Cardiac septum (tissue), 1 donor: ENCODE measurements around the gene MTO1. TPM values are rescaled to one million over a fixed set of nuclear protein-coding genes. Genes with fewer than 3 reads are reported as not detected.
"Not testable (repeated sequence)": the region's sequence is repeated elsewhere in the genome, so short reads cannot be mapped to it uniquely, and the experiment has no call there.

Experiments used
- DNase-seq: peaks from one replicate; pipeline ENCODE4 v3.0.0-alpha.2; 2020; ENCODE audit warnings: low spot score
- intact Hi-C: fragments of 100-400 bp; cut with DNase I; formaldehyde crosslinking; loops from one replicate; pipeline ENCODE4 v1.14.0; 2022
- long read RNA-seq: library from polyadenylated mRNA; unstranded; transcript quantifications from one replicate; pipeline ENCODE4 v2.0.0, GENCODE V29; 2021
- total RNA-seq: library from RNA; stranded (reverse); fragmentation: NEBNext Ultra II Directional; extraction: Animal tissue kit (Norgen Biotek cat#: 25700); gene quantifications from one replicate; pipeline ENCODE4 v1.2.1, GENCODE V29; 2021
- donor health status: DM: no; HTN: no; CAD: no.

The MTO1 gene, protein sequence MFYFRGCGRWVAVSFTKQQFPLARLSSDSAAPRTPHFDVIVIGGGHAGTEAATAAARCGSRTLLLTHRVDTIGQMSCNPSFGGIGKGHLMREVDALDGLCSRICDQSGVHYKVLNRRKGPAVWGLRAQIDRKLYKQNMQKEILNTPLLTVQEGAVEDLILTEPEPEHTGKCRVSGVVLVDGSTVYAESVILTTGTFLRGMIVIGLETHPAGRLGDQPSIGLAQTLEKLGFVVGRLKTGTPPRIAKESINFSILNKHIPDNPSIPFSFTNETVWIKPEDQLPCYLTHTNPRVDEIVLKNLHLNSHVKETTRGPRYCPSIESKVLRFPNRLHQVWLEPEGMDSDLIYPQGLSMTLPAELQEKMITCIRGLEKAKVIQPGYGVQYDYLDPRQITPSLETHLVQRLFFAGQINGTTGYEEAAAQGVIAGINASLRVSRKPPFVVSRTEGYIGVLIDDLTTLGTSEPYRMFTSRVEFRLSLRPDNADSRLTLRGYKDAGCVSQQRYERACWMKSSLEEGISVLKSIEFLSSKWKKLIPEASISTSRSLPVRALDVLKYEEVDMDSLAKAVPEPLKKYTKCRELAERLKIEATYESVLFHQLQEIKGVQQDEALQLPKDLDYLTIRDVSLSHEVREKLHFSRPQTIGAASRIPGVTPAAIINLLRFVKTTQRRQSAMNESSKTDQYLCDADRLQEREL
- total RNA-seq = 20.7 TPM
- long read RNA-seq, full-length matches to known transcripts = 16 of 29 reads
- long read RNA-seq, partial matches to known transcripts = 3 of 29 reads
- long read RNA-seq, other reads (novel, unspliced or antisense) = 10 of 29 reads

DNA sequence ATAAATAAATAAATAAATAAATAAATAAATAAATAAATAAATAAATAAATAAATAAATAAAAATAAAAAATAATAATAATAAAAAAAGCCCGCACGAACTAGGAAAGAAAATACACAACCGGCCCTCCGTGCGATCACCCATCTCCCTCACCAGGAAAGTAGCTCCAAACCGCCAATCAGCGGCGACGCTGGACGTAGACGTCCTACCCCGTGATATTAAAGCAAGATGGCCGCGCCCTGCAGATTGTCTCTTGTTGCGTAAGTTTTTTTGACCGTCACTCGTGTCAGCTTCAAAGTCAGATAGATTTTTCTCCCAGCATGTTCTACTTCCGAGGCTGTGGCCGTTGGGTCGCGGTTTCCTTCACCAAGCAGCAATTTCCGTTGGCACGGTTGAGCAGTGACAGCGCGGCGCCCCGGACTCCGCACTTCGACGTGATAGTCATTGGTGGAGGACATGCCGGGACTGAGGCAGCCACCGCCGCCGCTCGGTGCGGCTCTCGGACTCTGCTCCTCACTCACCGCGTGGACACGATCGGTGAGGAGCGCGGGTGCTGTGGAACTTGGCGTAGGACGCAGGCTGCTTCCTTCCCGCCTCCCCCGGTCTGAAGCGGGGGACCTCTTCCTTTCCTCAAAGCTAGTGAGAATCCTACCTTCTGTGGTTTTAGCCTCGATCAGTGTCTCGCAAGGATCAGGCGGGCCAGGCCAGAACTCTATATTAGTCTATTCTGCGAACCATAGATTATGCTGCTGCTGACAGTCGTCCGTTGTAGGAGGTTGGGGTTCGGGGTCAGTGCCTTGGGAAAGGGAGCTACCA lies at the start of gene MTO1:
MTO1 (plus strand) TSS at position 201 of the 814 bp plus-strand sequence; CDS start at position 319, 118 bp downstream.
- peak; percentile 95 for DNase-seq

DNA sequence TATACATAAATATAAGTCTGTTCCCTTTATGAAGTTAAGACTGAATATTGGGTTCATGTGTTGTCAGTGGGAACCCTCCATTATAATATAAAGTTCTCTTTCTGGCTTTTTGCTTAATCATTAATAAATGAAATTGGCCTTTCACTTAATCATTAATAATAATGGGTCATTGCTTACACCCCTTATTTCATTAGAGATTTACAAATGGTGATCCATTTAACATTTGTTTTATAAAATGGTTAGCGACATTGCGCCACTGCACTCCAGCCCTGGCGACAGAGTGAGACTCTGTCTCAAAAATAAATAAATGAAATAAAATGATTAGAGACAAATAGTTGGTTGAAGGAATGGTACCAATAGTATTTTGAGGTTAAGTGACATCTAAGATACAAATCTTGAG lies 48.4 kb upstream of the MTO1 start:
- DNase-seq = no peak
- intact Hi-C loops = no loop called here

More for the DNA sequence above, at the start of gene MTO1:
- intact Hi-C loops = loop anchor here (5.0 kb wide), 1 partner anchor 61 kb away; the partner anchor contains the start of gene EEF1A1

- DNase-seq = no peak
- intact Hi-C loops = no loop called here
These were observed 43.3 kb upstream of the MTO1 start for GRCh38 chr6:73418081-73418741.

DNA sequence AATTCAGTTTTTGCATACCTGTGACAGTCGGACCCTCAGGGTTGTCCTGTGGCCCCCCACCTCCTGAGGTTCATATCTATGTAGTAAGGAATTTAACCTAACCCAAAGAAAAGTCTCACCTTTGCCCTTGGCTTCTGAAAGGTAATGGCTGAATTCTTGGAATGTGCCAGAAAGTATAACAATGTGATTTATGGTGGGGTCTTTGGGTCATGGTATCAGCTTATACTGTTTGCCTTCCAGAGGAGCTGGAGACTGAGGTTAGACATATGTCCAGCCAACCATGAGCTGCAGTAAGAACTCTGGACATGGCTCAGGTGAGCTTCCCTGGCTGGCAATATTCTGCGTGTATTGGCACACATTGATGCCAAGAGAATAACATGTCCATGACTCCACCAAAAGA lies 40.0 kb upstream of the MTO1 start:
- intact Hi-C loops = no loop called here
- DNase-seq = no peak

GRCh38 chr6:73435236-73435635 lies 26.3 kb upstream of the MTO1 start:
- intact Hi-C loops = no loop called here

DNA sequence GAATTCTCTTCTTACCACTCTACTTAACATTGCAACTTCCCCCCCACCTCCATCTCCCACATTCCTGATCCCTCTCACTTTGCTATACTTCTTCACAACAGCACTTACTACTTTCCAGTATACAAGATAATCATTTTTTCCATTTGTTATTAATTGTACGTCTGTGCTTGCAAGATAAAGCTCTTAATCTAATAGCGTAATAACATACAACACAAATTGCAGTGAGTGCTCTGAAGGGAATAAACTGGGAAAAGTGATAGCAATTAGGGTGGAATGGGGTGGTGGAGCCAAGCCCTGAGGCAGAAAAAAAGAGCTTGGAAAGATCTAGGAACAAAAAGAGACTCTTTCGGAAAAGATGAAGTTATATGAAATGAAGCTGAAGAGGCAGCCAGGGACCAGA lies 18.0 kb upstream of the MTO1 start:
- intact Hi-C loops = no loop called here
- no peak for DNase-seq

More at GRCh38 chr6:73435236-73435635, 26.3 kb upstream of the MTO1 start:
- no peak for DNase-seq

DNA sequence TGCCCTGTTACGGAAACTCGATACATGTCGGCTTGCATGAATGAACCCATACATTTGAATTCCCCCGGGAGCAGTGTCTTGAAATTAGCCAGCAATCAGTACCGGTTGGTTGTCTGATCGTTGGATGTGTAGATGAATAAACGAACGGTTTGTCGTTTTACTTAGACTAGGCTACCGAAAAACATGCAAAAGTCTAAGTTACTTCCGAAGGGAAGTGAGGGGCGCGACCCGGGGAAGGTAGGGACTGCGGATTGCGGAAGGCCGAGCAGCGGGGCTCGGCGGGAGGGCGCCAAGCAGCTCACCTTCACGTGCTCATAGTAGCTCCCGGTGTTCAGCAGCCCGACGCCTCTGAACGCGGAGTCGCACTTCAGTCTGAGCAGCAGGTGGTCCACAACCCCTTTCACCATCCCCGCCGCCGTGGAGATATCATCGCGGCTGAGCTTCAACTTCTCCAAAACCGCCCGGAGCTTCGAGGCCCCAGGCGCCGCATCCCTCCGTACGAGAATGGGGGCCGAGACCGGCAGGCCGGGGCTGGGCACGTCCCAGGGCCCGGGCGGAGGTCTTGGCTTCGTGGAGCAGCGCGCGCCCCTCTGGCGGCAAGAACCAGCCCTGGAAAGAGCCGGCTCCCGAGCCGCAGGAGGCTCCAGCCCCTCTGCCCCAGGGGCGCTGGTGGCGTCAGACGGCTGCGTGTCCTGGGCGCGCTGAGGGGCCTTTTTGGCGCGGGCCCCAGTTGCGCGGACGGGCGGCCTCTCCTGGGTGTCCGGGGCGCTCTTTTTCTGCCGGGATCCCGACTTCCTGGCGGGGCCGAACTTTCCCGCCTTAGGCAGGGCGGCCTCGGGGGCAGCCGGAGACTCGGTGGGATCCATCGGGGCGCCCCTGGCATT lies 10.1 kb upstream of the MTO1 start:
- intact Hi-C loops = no loop called here
- peak; percentile 80 for DNase-seq

GRCh38 chr6:73452107-73452461 lies 9.5 kb upstream of the MTO1 start, which contains the start of gene CGAS:
Gene CGAS (minus strand): TSS chr6:73452297. CDS start chr6:73452181, 116 bp downstream.
- DNase-seq = peak; percentile 95
- intact Hi-C loops = no loop called here

DNA sequence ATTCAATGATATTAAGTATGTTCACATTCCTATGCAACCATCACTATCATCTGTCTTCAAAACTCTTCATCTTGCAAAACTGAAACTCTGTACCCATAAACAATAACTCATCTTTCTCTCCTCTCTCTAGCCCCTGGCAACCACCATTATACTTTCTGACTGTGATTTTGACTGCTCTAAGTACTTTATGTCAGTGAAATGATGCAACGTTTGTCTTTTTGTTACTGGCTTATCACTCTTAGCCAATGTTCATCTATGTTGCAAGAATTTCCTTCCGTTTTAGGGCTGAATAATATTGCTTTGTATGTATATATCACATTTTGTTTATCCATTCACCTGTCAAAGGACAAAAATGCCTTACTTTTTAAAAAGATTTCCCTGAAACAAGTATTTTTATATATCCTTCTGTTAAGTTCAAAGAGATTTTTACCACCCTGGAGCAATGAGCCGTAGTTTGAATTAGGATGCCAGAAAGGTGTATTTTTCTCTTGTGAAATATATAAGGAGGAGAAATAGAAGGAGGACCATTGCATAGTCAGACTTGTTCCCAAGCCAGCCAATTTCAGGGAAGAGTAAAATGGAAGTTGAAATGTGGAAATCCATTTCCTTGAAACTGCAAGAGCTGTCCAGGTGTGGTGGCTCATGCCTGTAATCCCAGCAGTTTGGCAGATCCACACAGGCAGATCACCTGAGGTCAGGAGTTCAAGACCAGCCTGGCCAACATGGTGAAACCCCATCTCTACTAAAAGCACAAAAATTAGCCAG lies 5.5 kb upstream of the MTO1 start:
- intact Hi-C loops = no loop called here
- no peak for DNase-seq

DNA sequence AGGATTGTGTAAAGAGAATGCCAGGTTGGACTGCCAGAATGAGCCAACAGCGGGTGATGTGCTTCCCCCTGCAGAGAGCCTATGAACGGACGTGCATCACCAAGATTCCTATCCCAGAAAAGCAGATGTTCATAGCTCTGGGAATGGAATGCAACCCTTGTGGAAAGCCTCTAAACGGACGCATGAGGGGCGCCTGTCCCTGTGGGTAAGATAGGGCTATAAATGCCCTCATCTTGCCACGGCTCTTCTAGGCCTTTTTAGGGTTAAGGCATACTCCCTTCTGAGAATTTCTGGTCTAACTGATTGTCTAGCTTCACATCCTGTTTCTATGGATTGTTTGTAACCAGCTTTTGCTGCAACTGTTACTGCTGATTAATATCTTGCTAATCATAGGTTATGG lies 2.1 kb upstream of the MTO1 start:
- DNase-seq, intact Hi-C loops: not testable (repeated sequence)

- intact Hi-C loops = loop anchor here (5.0 kb wide), 1 partner anchor 62 kb away; the partner anchor contains the start of gene EEF1A1
- DNase-seq = no peak
These were observed 1.5 kb upstream of the MTO1 start for GRCh38 chr6:73460056-73460455.

DNA sequence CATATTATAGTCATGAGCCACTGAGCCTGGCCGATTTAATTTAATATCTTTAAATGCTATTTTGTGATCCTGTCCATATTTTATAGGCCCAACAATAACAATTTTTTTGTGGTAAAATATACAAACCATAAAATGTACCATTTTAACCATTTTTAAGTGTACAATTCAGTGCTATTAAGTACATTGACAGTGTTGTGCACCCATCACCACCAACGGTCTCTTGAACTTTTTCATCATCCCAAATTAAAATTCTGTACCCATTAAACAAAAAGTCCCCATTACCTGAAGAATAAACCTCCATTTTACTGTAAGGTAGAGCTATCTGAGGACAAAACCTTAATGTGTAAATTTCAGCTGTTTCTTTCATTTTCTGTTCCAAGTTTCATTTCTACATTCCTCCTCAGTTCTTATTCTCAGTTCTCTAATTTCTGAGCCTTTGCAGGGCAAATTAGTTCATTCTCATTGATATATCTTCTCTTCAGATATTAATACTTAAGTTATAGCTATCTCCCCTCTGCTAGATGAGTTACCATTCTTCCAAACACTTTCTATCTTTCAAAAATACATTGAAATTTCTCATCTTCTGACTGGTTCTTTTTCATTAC lies 10.3 kb downstream of the MTO1 start:
- intact Hi-C loops = no loop called here

GRCh38 chr6:73476723-73477122 lies 15.2 kb downstream of the MTO1 start:
- intact Hi-C loops = no loop called here
- no peak for DNase-seq

More for the DNA sequence above, 10.3 kb downstream of the MTO1 start:
- no peak for DNase-seq

DNA sequence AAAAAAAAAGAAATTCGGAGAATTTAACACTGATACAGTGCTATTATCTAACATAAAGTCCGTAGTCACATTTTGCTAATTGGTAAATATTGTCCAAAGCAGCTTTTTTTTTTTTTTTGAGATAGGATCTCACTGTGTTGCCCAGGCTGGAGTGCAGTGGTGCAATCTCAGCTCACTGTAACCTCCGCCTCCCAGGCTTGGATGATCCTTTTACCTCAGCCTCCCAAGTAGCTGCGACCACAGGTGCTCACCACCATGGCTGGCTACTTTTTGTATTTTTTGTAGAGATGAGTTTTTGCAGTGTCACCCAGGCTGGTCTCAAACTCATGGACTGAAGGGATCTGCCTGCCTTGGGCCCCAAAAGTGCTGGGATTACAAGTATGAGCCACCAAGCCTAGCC lies 15.9 kb downstream of the MTO1 start:
- DNase-seq = no peak
- intact Hi-C loops = no loop called here

DNA sequence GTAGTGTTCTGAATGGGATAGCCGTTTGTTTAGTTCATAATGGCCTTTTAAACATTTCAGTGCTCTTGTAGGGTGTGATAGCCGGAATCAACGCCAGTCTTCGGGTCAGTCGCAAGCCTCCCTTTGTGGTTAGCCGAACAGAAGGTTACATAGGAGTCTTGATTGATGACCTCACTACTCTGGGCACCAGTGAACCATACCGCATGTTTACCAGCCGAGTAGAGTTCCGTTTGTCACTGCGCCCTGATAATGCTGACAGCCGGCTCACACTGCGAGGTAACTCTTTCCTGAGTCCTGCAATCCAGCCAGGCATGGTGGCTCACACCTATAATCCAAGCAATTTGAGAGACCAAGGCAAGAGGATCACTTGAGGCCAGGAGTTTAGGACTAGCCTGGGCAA lies 20.4 kb downstream of the MTO1 start:
- no peak for DNase-seq
- intact Hi-C loops = no loop called here

GRCh38 chr6:73484438-73484837 lies 22.9 kb downstream of the MTO1 start:
- DNase-seq = no peak
- intact Hi-C loops = no loop called here

GRCh38 chr6:73487473-73487872 lies 25.9 kb downstream of the MTO1 start:
- DNase-seq = no peak
- intact Hi-C loops = no loop called here
